ENCODE results near the gene CASP9.

The CASP9 gene

DNA sequence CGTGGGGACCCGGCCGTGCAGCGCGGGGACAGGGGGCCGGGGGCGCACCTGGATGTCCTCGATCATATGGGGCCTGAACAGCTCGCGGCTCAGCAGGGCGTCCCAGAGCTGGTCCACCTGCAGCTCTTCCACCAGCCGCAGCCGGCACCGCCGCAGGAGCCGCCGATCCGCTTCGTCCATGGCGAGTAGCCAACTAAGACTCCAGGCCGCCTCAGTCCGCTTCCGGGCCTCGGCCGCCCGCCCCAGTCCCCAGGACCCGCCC, at the start of gene CASP9:
TSS of gene CASP9 (minus strand) at position 195 of the 262 bp plus-strand sequence. CDS start at position 180, 15 bp downstream.
- DNase-seq, result no peak

- DNase-seq, result no peak
These were observed 49.5 kb upstream of the CASP9 start for GRCh38 chr1:15573477-15573876.

DNA sequence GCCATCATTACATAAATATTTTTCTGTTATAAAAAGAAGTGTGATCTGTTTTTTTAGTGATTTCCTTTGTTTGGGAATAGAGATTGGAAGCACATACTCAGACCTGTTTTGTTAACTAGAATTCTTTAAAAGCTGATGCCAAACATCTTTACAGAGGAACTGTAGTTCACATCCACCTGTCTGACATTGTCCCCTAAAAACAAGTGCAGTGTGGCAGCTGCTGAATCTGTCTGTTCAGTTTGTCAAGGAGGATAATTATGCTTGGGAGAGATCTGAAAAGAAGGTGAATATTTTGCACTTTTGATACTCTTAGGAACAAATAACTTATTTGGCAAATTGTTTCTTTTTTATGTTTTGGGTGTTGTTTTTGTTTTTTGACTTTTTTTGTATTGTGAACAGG, 47.3 kb upstream of the CASP9 start:
- DNase-seq, result no peak

DNA sequence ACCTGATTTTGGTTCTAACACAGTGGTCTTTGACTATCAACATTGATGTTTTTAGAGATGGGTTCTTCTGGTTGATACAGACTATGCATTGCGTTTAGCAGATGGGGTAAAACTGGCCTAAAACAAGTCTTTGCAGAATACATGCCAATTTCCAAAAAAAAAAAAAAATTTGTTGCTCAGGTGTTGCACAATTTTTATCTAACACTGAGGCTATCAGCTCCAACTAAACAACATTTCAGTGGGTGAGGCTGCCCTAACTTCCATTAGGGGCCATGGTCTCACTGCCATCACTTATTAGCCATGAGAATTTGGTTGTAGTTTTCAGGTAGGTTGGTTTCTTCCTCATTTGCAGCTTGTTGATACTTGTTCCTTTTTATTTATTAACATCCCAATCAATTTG, 46.8 kb upstream of the CASP9 start:
- no peak for DNase-seq

DNA sequence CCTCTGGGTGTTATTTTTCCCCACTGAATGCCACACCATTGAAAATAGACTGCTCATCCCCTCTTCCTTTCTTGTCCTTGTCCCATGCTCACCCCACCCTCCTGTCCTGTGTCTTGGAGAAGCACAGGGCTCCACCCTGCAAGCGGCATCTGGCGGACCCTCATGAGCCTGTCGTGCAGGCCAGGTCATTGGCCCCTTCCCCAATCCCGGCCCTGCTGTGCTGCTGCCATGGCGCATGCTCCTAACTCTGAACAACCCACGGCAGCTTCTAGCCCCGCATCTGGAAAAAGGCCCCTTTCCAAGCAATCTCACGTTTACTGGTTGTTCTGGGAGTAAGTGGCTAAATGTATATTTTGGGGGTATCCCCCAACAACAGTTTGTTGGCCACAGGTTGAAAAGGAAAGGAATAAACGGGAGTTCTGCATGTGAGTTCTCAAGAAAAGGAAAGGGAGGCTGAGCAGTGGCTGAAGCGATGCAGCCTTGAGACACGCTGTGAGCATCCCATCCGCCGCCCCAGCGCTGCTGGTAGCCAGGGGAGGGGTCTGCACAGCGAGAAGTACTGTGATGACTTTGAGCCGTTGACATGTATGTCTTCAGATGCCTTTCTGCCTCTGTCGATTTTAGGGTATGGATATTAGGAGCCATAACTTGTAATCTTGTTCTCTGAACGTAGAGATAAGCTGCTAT, 44.5 kb upstream of the CASP9 start:
- no peak for DNase-seq

DNA sequence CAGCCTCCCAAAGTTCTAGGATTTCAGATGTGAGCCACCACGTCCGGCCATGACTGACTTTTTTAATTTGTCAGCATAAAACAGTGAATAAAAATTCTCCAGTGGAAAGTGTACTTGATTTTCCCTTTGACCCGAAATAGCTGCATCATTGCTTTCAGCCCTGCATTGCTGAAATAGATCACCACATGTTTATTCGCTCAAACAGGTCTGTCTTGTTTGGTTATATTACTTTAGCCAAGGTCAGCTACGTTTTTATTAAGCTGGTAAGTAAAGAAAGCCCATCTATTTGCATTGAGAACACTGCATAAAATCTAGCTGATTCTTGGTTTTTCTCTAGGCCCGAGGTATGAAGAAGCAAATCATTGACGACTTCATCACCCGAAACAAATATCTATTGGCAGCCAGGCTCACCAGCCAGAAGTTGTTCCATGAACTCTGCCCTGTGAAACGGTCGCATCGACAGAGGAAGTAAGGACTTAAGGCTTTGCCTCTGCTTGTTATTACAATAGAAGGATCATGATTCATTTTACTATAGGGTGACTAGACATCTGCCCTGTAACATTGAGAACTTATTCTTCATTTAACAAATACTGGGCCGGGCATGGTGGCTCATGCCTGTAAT, 35.3 kb upstream of the CASP9 start:
- DNase-seq, result no peak

GRCh38 chr1:15558516-15558915, 34.5 kb upstream of the CASP9 start:
- DNase-seq, result no peak

DNA sequence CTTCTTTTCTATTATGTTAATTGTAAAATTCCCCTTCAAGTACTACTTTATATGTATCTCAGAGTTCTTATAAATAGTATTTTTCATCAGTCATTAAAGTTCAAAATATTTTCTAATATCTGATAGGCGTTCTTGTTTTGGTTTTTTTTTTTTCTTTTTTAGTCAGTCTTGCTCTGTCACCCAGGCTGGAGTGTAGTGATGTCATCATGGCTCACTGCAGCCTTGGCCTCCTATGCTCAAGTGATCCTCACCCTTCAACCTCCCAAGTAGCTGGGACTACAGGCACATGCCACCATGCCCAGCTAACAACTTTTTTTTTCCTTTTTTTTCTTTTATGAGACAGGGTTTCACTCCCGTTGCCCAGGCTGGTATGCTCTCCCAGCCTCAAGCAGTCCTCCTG, 33.6 kb upstream of the CASP9 start:
- DNase-seq, result no peak

- no peak for DNase-seq
These were observed 33.0 kb upstream of the CASP9 start for GRCh38 chr1:15557008-15557407.

DNA sequence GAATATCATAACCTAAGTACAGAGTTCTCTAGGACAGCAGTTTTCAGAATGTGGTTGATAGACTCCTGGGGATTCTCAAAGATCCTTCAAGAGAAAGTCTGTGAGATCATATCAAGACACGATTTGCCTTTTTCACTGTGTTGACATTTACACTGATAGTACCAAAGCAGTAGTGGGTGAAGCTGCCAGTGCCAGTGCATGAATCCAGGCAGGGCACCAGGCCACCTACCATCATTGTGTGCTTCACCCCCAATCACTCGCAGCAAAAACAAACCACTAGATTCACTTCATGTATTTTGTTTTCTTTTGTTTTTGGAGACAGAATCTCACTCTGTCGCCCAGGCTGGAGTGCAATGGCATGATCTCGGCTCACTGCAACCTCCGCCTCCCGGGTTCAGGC, 26.6 kb upstream of the CASP9 start:
- DNase-seq, result no peak

- no peak for DNase-seq
These were observed 22.6 kb upstream of the CASP9 start for GRCh38 chr1:15546641-15547040.

- no peak for DNase-seq
These were observed 19.9 kb upstream of the CASP9 start for GRCh38 chr1:15543589-15544568.

- DNase-seq, result no peak
These were observed 19.2 kb upstream of the CASP9 start for GRCh38 chr1:15543251-15543588.

- no peak for DNase-seq
These were observed 18.6 kb upstream of the CASP9 start for GRCh38 chr1:15542388-15543250.

GRCh38 chr1:15541231-15541792, 17.3 kb upstream of the CASP9 start:
- no peak for DNase-seq

DNA sequence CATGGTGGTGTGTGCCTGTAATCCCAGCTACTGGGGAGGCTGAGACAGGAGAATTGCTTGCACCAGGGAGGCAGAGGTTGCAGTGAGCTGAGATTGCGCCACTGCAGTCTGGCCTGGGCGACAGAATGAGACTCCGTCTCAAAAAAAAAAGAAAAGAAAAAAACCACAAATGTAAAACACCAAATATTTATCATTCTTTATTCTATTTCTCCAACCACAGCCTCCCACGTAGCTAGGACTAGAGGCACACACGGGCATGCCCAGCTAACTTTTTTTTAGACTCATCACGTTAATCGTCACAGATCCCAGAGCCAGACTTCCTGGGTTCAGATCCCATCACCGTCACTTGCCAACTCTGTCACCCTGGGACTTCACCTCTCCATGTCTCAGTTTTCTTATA, 16.2 kb upstream of the CASP9 start:
- DNase-seq, result no peak

GRCh38 chr1:15538771-15539170, 14.8 kb upstream of the CASP9 start:
- no peak for DNase-seq

DNA sequence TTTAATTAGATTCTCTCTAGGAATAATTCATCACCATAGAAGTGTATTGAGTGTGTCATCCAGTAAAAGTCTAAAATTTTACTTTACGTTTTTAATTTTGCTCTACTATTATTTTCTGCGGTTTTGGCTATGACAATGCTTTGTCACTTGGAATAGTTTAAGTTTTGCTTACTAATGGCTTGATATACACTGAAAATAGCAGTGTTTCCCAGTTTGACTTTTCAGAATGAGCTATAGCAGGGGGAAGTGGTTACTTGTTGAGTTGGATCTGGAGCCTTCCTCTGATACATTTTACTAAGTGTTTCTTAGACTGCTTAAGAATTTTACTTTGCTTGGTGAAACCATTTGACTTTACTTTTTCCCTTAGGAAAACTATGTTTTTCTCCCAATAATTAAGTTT, 7.7 kb upstream of the CASP9 start:
- no peak for DNase-seq

GRCh38 chr1:15531003-15531402, 7.0 kb upstream of the CASP9 start:
- no peak for DNase-seq

DNA sequence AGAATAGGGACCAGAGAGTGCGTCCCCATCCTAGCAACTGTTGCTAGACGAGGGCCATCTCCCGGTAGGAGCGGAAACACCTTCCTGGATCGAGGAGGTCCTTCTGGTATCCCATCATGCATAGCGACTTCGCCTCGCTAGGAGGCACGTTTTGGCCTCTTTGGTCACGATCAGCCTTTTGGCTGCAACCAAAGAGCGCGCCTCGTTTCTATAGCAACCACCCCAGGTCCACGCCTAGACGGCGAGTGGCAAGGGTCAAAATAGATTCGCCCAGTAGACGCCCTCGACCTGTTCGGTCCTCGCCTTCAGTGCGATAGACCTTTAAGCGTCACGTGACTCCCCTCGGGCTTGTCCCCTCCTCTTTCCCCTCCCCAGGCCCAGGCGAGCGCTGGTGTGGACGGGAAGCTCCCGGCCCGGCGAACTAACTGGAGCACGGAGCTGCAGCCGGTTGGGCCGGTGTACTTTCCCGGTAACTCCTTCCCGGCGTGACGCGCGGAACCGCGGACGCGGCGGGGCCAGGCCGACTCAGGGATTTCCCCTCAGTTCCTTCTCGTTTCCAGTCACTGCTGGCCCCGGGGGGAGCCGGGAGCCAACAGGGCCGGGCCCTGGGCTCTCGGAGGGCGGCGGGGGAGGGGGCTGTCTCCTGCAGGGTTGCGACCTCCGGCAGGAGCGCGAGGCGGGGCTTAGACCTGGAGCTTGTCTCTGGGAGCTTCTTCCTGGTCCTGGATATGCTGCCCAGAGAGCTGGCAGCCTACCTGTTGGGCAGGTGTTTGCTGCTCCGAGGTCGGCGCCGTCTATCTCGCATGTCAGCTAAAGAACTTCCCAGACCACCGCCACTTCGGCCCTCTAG, 2.7 kb upstream of the CASP9 start, which contains the start of gene DNAJC16:
TSS of gene DNAJC16 (plus strand) at position 359 of the 850 bp plus-strand sequence. CDS start 2,258 bp downstream, outside the sequence.
- DNase-seq, result peak; percentile 95 to 97

GRCh38 chr1:15526021-15526489, 2.0 kb upstream of the CASP9 start:
- DNase-seq, result peak in 1 of 2 donors; percentile 22

Data from stimulated activated CD4-positive, alpha-beta T cell treated with anti-CD3 and anti-CD28 coated beads, Interleukin-2, amount 100 ng/mL, for 24 hours (primary cell).